NCI-H2081 (cell line): ENCODE results near the gene PARP16.
A peak's percentile ranks its signal among the peaks of the same experiment; 100 is the strongest.

Source experiments
- DNase-seq, 2 experiments: peaks; one replicate each; lab custom pipeline; 2025; lab: John Stamatoyannopoulos, UW

The PARP16 gene

DNA sequence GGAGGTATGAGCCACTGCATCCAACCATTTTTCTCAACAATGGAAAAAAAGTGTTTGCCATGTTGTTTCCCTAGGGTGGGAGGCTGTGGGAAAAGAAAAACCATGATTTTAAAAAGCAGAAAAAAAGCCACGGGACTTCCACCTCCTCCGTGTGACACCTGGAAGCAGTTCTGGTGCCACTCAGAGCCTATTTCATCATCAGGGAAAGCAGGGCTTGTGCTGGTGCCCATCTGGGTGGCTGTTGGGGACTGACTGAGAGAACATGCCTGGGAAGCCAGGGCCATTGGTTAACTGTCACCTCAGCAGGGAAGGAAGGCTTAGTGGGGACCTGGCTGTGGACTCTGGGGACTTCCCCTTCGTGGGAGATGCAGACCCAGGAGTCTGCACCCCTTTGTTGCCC, 25.1 kb upstream of the PARP16 start:
- no peak for DNase-seq

DNA sequence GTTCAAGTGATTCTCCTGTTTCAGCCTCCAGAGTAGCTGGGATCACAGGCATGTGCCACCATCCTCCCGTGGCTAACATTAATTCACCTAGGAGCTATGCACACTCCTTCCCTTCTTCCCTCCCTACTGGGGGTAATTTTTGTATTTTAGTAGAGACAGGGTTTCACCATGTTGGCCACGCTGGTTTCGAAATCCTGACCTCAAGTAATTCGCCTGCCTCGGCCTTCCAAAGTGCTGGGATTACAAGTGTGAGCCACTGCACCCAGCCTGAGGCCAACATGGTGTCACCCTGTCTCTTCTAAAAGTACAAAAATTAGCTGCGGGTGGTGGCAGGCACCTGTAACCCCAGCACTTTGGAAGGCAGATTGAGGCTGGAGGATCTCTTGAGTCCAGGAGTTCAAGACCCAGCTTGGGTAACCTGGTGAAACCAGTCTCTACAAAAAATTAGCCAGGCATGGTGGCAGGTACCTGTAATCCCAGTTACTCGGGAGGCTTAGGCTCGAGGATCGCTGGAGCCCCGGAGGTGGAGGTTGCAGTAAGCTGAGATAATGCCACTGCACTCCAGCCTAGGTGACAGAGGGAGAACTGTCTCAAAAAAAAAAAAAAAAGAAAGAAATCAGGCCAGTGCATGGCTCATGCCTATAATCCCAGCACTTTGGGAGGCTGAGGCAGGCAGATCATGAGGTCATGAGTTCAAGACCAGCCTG, 23.9 kb upstream of the PARP16 start:
- DNase-seq: no peak

DNA sequence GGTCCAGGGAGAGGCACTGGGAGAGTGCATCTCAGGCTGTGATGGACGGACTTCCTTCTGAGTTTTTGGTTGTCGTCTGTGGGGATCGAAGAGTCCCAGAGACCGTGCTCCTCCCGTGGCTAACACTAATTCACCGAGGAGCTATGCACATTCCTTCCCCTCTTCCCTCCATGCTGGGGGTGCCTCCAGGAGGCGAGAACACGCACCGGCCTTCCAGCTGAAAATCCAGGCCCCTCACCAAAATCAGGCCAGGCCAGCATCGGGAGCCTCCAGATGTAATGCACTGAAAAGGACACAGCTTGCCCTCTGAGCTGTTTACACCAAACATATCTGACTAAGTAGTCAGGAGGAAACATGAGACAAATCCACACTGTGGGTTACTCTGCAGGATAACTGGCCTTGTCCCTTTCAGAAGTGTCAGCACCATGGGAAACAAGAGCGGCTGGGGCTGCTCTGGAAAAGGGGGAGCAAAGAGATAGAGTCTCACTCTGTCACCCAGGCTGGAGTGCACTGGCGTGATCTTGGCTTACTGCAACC, 23.3 kb upstream of the PARP16 start:
- no peak for DNase-seq

DNA sequence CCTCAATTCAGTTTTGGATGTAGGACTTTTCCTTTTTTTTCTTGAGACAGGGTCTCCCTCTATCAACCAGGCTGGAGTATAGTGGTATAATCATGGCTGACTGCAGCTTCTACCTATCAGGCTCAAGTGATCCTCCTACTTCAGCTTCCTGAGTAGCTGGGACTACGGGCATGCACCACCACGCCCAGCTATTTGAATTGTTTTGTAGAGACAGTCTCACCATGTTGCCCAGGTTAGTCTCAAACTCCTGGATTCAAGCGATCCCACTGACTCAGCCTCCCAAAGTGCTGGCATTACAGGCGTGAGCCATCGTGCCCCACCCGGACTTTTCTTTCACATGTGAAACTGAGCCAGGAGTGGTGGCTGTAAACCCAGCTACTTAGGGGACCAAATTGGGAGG, 21.3 kb upstream of the PARP16 start:
- DNase-seq: no peak

DNA sequence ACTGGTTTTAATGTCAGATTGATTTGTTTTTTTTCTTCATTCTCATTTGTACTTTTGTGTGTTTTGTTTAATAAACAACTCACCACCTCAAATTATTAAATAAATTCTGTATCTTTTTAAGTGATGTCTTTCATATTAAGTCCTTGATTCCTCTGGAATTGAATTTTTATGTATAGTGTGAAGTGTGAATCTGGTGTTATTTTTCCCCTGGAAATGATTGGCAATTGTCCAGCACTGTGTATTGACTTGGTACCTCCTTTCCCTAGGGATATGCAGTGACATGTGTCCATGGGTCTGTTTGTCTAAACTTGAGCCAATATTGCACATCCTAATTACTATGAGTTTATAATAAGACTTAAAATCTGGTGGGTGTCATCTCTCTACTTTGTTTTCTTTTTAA, 19.9 kb upstream of the PARP16 start:
- no peak for DNase-seq

DNA sequence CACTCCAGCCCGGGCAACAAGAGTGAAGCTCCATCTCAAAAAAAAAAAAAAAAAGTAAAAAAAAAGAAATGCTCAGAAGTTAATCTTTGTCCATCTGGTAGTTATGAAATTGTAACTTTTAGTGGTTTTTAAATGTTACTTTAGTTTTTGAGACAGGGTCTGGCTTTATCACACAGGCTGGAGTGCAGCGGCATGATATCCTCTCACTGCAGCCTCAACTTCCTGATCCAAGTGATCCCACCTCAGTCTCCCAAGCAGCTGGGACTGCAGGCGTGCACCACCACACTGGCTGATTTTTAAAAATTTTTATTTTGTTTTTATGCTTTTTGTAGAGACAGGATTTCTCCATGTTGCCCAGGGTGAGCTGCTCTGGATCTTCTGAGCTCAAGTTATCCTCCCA, 19.1 kb upstream of the PARP16 start:
- DNase-seq: no peak

DNA sequence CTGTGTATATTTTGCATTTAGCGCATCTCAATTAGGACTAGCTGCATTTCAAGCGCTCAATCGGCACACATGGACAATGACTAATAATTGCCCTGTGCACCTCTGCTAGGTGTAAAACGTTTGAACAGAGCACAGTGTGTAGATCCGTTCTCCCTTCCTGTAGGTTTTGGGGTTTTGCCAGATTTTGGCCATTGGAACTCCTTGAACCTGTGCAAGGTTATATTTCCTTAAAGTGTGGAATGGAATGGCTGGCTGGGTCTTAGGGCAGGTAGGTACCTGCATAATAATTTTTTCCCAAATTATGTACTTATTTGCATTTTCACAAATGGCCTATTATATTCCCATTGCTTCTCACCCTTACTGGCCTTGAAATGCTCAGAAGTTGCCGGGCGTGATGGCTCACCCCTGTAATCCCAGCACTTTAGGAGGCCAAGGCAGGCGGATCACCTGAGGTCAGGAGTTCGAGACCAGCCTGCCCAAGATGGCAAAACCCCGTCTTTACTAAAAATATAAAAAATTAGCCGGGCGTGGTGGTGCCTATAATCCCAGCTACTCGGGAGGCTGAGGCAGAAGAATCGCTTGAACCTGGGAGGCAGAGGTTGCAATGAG, 18.6 kb upstream of the PARP16 start:
- peak in 1 of 2 experiments; percentile 53 for DNase-seq

DNA sequence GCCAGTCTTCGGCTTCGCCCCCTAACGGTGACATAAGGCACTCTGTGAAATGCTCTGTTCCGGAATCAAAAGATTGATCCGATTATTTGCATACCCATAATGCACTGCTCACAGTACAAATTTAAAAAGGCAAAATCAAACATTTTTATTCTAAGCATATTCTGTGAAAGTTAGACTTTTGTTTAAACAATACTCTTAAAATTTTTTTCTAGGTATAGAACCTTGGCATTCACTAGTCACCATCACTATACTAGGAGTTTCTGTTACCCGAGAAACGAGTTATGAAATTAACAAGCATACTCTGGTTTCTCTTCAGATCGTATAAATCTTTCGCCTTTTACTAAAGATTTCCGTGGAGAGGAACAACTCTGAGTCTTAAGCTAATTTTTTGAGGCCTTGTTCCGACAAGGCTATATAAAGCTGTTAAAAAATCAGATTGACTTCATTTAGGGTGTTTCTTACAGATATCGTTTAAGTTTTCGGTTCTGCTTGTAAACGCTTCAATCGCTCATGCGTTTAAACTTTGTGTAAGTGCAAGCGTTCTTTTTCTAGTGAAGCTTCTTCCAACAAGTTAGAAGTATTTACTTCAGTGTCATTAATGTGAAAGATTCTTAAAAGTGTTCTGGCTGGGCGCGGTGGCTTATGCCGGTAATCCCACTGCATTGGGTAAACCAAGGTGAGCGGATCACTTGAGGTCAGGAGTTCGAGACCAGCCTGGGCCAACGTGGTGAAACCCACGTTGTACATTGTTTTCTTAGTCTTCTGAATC, 17.9 kb upstream of the PARP16 start, which contains the start of gene RNU5B-1:
TSS of gene RNU5B-1 (plus strand) at position 297 of the 769 bp plus-strand sequence.
- peak; percentile 91 to 92 for DNase-seq

DNA sequence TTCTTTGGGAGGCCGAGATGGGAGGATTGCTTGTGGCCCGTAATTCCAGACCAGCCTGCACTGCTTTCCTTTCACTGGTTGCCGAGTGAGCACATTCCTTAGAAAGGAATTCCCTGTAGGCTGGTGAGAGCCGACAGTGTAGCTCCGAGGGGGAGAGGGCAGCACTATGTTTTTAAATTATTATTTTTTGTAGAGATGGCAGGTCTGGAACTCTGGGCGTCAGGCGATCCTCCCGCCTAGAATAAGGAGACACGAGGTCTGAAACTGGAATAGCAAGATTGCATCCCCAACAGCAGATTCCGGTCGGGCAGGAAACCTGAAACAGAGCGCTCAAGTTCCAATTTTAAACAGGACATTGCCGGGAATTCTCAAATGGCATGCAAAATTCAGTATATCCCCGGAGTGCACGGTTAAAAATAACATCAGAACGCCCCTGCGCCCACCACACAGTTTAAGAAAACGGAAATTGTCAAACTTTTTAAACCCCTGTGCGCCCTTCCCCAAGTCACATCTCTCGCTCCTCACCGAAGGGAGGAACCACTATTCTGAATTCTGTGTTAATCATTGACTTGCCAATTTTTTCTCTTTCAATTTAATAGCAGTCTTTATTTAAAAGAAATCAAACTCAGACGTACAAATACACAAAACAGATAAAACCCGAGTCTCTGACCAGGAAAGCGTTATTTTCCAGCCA, 17.2 kb upstream of the PARP16 start:
- DNase-seq: peak; percentile 33 to 59

DNA sequence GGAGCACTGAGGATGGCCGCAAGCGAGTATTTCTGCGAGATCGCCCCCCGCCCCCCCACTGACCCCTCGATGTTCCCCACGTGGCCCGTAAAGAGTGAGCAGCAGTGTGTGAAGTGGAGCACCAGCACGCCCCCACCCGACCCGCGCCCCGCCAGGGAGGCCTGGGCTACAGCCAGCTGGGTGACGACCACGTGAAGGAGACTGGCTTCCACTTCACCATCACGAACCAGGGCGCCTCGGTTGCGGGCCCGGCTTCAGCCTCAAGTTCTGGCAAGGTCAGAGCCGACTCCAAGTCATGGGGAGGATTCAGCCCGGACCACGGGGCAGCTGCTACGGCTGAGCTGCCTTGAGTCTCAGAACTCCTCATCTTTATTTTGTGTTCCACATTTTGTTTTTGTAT, 15.4 kb upstream of the PARP16 start:
- DNase-seq: no peak

DNA sequence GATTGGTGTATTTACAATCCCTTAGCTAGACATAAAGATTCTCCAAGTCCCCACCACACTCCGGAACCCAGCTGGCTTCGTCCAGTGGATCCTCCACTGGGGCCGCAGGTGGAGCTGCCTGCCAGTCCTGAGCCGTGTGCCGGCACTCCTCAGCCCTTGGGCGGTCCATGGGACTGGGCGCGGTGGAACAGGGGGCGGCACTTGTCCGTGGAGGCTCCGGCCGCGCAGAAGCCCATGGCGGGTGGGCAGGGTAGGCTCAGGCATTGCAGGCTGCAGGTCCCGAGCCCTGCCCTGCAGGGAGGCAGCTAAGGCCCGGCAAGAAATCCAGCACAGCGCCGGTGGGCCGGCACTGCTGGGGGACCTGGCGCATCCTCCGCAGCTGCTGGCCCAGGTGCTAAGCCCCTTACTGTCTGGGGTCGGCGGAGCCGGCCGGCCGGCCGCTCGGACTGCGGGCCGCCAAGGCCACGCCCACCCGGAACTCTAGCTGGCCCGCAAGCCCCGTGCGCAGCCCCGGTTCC, 14.3 kb upstream of the PARP16 start:
- no peak for DNase-seq

DNA sequence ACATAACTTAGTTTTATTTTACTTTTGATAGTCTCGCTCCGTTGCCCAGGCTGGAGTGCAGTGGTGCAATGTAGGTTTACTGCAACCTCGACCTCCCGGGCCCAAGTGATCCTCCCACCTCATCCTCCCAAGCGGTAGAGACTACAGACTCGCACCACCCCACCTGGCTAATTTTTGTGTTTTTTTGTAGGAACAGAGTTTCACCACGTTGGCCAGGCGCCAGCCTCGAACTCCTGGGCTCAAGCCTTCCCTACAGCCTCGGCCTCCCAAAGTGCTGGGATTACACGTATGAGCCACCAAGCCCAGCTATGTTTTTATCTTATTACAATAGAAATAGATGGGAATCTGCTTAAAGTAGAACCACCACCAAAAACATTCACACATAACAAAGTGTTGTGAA, 12.0 kb upstream of the PARP16 start:
- DNase-seq: no peak

DNA sequence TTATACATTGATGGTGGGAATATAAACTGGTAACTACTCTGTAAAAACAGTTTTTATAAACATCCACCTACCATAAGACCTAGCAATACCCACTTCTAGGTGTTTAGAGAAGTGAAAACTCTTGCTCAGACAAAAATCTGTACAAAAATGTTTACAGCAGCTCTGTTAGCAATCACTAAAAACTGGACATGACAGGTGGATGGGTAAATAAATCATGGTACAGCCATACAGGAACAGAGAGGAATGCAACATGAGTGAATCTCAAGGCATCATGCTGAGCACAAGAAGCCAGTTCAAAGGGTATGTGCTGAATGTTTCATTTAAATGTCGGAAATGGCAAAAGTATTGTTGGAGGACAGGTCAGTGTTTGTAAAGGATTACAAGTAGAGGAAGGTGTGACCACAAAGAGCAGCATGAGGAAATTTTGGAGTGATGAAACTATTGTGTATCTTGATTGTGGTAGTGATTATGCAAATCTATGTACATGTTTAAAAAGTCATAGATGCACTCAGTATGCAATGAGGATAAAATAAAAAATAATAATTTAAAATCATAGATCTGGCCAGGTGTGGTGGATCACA, 6.3 kb upstream of the PARP16 start:
- DNase-seq: no peak

DNA sequence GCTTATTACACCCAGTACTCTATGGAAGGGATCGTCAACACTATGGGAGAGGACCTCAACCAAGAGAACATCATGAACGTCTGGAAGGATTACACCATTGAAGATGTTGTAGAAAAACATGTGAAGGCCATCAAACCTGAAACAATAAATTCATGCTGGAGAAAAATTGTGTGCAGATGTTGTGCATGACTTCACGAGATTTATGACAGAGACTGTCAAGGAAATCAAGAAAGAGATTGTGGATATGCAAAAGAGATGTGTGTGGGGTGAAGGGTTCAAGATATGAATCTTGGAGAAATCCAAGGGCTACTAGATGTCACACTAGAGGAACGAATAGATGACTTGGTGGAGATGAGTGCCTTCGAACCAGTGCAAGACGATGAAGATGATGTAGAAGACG, 3.5 kb upstream of the PARP16 start:
- DNase-seq: no peak

DNA sequence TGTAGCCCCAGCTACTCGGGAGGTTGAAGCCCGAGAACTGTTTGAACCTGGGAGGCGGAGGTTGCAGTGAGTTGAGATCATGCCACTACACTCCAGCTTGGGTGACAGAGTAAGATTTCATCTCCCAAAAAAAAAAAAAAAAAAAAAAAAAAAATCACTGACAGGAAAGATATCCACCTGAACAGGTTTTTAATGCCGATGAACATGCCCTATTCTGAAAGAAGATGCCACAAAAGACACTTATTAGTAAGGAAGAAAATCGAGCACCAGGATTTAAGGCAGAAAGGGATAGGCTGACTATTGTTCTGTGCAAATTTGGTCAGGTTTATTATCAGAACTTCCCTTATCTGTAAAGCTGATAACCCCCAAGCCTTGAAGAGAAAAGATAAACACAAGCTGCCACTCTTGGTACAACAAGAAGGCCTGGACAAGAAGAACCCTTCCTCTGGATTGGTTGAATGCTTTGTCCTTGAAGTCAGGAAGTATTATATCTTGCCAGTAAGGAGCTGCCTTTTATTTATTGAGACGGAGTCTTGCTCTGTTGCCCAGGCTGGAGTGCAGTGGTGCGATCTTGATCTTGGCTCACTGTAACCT, 2.7 kb upstream of the PARP16 start:
- no peak for DNase-seq

DNA sequence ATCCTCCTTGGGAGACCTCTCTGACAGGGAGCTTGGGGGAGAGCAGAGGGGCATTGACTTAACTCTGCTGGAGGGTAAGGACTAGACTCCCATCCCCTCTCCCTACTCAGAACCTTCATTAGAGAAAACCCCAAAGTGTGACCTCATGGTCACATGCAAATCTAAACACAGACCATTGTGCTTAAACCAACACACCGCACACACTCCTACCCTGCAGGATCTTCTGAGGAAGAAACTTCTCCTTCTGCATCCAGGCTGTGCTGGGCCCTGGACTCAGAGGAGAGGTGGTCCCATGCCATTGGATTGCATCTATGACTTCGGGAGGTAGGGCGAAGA, 805 bp upstream of the PARP16 start:
- DNase-seq: no peak

DNA sequence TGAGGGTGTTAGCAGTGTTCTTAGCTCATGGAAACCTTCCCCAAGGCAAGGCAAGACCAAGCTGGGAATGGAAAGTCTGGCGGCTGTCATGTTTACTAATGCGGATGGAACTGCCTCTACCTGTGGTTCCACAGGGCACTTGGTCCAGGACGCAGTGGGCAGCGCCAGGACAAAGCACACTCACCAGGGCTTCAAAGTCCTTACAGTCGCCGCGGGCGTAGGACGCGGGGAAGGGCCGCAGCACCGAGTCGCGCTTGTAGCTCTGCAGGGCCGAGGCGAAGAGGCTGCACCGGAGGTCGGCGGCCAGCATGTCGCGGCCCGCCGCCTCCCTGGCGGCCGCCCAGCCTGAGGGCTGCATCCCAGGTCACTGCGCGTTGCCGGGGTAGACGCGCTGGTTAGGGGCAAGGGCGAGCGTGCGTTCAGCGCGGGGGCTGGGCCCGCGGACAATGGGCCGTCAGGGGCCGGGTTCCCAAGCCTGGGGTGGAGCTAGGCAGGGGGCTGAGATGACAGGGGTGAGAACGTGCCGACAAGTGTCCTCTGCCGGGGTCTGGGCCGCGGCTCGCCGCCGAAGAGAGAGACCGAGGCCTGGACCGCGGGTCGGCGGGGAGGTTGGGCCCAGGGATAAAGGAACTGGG, 497 bp downstream of the PARP16 start:
- DNase-seq: peak; percentile 28 to 52

DNA sequence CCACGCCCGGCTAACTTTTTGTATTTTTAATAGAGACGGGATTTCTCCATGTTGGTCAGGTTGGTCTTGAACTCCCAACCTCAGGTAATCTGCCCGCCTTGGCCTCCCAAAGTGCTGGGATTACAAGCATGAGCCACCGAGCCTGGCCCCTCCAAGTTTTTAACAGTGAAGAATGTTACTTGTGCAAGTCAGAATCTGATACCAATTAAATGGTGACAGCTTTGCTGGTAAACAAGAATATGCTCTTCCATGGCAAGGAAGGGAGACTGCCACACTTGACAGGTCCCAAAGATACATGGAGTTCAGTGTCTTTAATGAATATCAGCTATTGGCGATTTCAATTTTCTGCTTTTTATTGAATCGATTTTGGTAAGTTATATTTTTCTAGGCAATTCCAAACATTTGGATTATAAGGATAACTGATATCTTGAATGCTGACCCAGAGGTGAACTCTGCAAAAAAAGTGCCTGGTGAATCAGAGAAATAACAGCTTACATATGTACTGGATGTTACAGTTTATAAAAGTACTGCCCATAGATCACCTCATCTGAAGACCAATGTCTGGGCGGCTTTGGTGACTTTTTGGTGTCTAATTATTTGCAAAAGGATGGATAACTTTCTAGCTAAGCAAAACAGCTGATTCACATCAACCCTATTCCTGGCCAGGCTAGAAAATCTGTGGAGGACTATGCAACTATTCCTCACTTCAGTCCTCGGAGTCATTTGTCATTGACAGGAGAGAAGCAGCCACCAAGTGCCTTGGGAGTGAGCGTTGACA, 1.2 kb downstream of the PARP16 start:
- DNase-seq: no peak

DNA sequence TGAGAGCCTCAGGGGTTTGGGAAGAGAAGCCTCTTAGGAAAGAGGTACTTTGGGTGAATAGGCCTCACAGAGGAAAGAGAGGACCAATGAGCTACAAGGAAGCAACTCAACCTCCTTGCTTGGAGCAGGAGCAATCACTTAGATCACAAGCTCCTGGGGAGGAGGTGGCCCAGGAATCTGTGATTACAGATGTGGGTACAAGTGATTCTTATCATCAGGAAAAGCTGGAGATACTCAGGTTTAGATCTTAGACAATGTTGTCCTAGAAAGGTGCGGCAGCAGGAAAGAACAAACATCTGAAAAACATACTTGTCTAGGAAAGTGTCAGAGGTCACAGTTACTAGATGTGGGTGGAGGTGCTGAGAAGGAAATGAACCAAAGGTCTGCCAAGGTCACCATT, 8.2 kb downstream of the PARP16 start:
- no peak for DNase-seq

DNA sequence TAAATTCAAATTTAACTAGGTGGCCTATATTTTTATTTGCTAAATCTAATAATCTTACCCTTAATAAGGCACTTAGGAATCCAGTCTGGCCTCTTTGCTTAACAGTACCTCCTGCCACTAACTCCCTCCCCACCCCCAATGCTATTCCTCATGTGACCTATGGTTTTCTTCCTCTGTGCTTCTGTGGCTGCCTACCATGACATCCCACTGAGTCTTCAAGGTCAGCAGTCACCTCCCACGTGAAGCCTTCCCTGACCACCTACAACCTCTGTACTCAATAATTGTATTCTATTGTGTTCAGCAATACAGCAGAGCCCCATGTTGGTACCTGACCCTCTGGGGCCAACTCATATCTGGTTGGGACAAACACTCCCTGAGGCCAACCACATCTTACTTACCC, 9.7 kb downstream of the PARP16 start:
- DNase-seq: no peak
